Measurements from ENCODE around the gene TTC7B.

Gene TTC7B

GRCh38 chr14:90554341-90554740, 261.9 kb downstream of the TTC7B start:
- DNase-seq: peak; percentile 81 to 89

GRCh38 chr14:90553921-90554336, 262.3 kb downstream of the TTC7B start:
- DNase-seq: peak; percentile 68 to 81

- no peak for DNase-seq
These were observed 262.8 kb downstream of the TTC7B start for GRCh38 chr14:90553298-90553920.

- DNase-seq: no peak
These were observed 263.5 kb downstream of the TTC7B start for GRCh38 chr14:90552465-90553297.

- DNase-seq: no peak
These were observed 264.3 kb downstream of the TTC7B start for GRCh38 chr14:90551733-90552464.

GRCh38 chr14:90551070-90551704, 265.0 kb downstream of the TTC7B start:
- DNase-seq: no peak

- no peak for DNase-seq
These were observed 266.2 kb downstream of the TTC7B start for GRCh38 chr14:90549794-90550641.

- no peak for DNase-seq
These were observed 267.8 kb downstream of the TTC7B start for GRCh38 chr14:90548455-90548854.

GRCh38 chr14:90547968-90548367, 268.3 kb downstream of the TTC7B start:
- DNase-seq: no peak

- DNase-seq: no peak
These were observed 269.0 kb downstream of the TTC7B start for GRCh38 chr14:90547250-90547649.

GRCh38 chr14:90546767-90547166, 269.5 kb downstream of the TTC7B start:
- no peak for DNase-seq

GRCh38 chr14:90545966-90546751, 270.1 kb downstream of the TTC7B start:
- DNase-seq: peak; percentile 89 to 95

GRCh38 chr14:90545382-90545781, 270.8 kb downstream of the TTC7B start:
- peak in 1 of 2 experiments; percentile 29 for DNase-seq

GRCh38 chr14:90544971-90545370, 271.3 kb downstream of the TTC7B start:
- no peak for DNase-seq

GRCh38 chr14:90544566-90544965, 271.7 kb downstream of the TTC7B start:
- no peak for DNase-seq

- no peak for DNase-seq
These were observed 272.4 kb downstream of the TTC7B start for GRCh38 chr14:90543876-90544275.

- no peak for DNase-seq
These were observed 275.1 kb downstream of the TTC7B start for GRCh38 chr14:90541076-90541634.

GRCh38 chr14:90540437-90540836, 275.8 kb downstream of the TTC7B start:
- no peak for DNase-seq

- DNase-seq: no peak
These were observed 276.2 kb downstream of the TTC7B start for GRCh38 chr14:90539996-90540395.

- DNase-seq: no peak
These were observed 276.8 kb downstream of the TTC7B start for GRCh38 chr14:90539496-90539775.

All from NCI-H446 (cell line).